Stimulated activated CD8-positive, alpha-beta memory T cell treated with anti-CD3 and anti-CD28 coated beads, Interleukin-12 subunit alpha, Interleukin-12 subunit beta, amount 100 ng/mL, for 4 hours (primary cell): Measurements from ENCODE around the gene ZNF519.
"Not testable (repeated sequence)": the region's sequence is repeated elsewhere in the genome, so short reads cannot be mapped to it uniquely, and the experiment has no call there.

Source experiments
- DNase-seq: peaks from one replicate; pipeline ENCODE4 v3.0.0-alpha.2; 2020; ENCODE audit warnings: low read depth

The ZNF519 gene

DNA sequence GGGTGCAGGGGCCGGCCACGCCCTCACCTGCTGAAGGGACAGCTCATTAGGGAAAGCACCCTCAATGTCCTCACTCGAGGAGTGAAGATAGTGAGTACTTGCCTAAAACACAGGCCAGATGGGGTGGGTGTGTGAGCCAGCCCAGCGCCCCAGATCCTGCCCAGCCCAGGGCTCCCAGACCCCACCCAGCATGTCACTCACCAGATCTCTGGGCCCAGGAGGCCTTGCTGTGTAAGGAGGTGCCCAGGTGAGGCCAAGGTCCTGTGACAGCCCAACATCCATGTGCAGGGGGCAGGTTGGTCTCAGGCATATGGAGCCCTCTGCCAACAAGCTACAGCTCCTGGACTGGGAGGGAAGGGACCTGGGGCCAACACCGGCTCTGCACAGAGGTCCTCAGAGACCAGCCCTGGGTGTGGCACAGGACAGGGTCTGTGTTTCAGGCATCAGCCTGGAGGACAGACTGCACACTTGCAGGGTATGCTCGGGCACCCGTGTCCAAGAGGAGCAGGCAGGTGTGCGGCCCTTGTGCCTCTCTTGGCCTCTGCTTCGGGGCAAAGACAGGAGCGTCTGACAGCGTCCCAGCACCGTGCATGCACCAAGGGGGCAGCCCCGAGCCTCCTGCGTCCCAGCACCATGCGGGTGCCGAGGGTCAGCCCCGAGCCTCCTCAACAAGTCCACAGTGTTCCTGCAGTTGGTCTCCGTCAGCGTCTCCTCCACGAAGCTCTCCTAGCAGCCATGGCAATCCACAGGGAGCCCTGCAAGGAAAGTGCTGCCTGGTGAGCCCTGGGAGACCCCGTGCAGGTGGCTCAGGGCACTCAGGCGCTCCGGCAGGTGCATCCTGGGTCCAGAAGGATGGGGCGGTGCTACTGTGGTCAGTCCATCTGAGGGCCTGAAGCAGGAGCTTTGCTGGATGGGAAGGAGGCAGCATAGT is 16.0 kb upstream of the ZNF519 start:
- DNase-seq: not testable (repeated sequence)

DNA sequence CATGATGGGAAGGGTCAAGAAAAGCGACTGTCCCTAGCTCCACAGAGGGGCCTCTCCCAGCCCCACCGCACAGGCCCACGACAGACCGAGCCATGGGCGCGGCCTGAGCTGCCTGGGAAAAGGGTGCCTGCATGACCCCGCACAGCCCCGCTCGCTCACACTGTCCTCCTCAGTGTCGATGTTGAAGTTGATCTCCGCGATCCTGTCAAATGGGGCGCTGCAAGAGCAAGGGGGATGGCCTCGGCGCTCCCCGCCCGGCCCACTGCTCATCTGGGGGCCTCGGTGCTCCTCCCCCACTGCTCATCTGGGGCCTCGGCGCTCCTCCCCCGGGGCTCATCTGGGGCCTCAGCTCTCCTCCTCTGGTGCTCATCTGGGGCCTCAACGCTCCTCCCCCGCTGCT is 14.5 kb upstream of the ZNF519 start:
- DNase-seq: not testable (repeated sequence)

DNA sequence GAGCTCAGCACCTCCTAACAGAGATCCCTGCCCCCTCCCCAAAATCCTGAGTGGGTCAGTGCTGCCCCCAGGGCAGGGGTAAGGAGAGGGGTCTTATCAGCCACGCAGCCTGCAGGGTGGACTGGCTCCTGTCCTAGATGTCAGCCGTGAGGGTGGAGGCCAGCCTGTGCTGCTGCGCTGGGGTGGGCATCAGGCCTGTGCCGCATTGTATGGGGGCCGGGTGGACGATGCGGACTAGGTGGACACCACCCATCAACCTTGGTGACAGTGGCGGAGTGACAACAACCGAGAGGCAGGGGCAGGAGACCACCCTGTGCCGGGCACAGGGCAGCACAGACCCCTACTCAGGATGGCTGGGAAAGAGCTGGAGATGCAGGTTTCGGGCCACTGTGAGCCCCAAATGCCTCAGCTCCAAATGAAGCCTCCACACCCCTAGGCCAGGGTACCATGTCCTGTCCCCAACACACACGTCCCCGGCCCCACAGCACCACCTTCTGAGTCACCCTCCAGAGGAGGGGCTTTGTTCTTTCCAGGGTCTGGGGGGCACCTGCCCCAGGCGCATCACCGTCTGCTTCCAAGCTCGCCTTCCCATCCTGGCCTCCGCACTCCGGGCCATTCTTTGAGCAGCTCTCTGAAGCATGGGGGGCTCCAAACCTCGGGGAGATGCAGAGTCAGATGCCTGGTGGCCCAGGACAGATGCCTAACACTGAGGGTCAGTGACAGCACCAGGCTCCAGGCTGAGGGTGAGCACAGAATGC is 13.5 kb upstream of the ZNF519 start:
- DNase-seq: not testable (repeated sequence)

DNA sequence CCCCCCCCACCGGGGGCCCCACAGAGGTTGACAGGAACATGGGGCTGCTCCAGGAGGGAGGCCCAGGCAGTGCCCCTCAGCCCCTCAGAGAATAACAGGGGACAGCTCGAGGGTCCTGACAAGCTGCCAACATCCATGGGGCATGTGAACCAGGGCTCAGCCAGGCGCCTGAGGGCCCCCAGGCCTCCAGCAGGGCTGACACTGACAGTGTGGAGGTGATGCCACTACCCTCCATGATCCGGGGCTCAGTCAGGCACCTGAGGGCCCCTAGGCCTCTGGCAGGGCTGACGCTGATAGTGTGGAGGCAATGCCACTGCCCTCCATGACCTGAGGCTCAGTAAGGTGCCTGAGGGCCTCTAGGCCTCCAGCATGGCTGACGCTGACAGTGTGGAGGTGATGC is 12.8 kb upstream of the ZNF519 start:
- DNase-seq: not testable (repeated sequence)

DNA sequence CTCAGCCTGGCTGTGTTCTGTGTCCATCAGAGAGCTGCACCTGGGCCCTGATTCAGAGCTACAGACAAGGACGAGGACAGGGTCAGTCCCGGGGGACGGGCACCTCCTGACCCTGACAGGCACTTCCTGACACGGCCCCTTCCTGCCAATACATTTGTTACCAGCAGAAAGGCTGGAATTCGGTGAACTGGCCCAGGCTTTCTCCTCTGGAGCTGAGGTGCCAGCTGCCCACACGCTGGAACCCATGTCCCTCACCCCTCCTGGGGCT is 12.3 kb upstream of the ZNF519 start:
- no peak for DNase-seq

DNA sequence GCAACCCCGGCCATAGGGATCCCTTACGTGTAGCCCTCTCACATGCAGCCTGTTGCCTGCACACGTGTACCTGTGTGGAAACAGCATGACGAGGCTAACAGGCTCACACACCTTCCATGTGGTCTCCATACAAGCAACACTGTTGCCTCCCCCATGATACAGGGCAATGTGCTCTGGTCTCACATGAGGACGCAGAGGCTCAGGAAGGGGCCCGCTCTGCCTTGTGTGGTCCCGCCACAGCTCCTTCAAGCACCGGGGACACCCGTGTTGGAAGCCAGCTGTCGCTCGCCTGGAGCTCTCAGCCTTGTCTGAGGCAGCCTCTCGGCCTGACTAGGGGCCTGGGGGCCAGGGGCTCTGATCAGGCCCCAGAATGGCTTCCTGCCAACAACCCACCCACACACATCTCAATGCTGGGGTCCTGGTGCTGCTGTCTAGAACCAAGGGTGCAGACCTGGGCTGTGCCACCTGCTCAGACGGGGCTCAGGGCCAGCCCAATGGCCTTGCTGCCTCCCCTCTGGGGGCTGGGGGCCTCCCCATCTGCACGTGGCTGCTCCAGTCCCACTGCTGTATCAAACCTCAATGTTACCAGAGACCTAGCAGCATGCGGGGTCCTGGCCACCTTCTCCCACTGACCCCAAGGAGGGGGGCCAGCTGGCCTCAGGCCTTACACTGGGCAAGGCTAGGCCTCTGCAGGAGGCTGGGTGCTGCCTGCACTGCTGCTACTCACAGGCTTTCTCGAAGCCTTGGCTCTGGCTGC is 11.8 kb upstream of the ZNF519 start:
- DNase-seq: not testable (repeated sequence)

DNA sequence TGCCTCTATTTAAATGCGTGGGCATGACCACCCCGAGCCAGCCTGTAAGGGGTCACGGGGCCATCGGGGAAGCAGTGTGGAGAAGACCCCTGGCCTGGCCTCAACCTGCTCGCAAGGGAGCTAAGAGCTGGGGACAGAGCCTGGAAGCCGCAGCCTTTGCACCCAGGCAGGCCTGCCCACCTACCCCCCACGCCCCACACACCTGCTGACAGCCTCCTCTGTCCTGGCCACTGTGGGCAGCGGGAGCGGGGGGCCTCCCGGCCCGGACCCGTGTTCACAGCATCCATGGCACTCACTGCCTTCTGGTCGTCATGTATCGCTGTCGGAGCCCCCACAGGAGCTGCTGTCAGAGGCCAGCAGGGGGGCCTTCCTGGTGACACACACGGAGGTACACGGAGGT is 11.2 kb upstream of the ZNF519 start:
- DNase-seq: not testable (repeated sequence)

DNA sequence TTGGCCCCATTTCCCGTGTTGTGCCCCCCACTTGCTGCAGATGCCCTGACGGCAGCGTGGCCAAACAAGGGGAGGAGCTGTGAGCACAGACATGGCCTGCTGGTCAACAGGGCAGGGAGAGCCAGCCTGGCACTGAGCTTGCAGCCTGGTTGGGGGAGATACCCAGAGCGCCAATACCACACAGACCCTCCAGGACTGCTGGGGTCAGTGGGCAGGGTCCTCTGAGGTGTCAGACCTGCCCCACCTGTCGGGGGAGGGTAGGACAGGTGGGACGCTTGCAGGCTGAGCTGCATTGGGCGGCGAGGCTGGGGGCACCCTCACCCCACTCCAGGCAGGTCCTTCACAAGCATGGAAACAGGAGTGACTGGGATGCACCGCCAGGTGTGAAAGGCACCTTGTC is 9.9 kb upstream of the ZNF519 start:
- not testable (repeated sequence) for DNase-seq

DNA sequence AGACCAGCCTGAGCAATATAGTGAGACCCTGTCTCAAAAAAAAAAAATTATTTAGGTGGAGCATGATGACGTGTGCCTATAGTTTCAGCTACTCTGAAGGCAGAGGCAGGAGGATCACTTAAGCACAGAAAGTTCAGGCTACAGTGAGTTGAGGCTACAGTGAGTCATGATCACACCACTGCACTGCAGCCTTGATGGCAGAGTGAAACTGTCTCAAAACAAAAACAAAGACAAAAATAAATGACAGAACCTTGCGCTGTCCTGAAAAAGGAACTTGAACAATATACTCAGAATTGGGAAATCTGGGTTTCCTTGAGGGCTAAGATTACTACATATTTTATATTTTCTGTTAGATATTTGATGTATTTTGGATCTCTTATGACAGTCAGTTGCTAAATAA is 7.3 kb upstream of the ZNF519 start:
- not testable (repeated sequence) for DNase-seq

DNA sequence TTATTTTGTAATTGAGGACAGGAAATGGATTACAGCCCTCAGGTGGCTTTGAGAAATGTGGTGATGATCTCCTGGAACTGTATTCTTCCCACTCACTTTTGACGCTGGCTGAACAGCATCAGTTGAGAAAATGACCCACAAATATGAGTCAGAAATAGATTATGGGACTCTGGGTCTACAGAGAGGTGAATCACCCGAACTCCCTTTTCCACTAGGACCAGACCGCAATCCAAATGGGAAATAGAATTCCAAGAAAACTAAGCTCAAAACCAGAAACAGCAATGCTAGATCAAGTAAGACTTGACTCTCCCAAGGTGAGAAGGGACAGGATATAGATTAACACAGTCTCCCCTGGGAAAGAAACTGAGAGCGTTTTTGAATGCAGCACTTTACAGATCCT is 5.7 kb upstream of the ZNF519 start:
- not testable (repeated sequence) for DNase-seq

DNA sequence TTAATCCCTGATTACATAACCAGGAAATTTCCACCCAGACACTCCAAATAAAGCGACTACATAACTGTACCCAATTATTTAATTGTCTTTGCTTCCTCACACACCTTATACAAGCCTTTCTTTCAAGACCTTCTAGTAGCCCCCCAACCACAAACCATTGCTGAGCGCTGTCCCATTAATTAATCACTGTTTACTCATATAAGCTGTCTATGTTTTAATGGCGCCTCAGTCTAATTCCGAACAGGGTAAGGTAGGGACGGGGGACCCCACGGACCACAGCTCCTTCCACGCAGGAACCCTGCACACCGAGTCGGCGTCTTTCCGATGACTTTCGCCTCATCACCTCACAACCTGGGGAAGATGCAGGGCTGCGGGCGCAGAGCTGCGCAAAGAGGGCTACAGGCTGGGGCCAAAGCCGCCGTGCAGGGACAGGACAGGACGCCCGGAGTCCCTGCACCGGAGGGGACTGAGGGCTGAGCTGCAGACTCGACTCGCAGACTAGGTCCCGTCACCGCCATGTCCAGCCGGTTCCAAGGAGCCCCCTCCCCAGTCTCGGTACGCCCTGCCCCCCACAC is 452 bp downstream of the ZNF519 start:
- DNase-seq: not testable (repeated sequence)

DNA sequence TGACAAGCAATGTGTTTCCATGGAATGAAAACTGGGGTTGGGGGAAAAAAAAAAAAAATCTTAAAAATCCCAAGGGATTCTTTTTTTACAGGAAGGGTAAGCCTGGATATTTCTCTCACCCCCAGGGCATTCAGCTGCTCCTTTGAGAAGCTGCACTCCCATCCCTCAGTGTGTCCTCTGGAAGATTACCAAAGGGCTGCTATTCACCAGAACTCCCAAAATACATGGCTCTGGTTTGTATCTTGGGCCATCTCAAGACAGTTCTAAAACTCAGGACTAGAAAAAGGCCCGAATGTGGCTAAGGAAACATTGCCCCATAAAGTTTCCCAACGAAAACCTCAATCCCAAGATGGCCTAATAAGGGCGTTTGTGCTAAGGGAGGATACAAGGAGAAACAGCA is 1.4 kb downstream of the ZNF519 start:
- DNase-seq: not testable (repeated sequence)

DNA sequence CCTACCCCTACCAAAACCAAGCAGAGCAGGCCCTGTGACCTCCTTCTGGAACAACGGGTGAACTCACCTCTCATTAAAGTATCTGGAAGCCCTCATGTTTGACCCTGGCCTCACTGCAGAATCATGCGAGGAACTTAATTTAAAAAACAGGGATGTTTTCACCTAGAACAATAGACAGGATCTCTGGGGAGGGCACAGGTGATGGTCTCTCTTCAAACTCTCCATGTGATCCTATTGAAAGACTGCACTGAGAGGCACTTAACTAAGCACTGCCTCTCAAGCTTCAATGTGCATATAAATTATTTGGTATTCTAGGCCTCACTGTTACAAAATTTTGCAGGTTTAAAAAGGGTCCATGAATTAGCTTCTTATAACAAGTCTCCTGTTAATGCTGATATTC is 7.5 kb downstream of the ZNF519 start:
- DNase-seq: no peak

DNA sequence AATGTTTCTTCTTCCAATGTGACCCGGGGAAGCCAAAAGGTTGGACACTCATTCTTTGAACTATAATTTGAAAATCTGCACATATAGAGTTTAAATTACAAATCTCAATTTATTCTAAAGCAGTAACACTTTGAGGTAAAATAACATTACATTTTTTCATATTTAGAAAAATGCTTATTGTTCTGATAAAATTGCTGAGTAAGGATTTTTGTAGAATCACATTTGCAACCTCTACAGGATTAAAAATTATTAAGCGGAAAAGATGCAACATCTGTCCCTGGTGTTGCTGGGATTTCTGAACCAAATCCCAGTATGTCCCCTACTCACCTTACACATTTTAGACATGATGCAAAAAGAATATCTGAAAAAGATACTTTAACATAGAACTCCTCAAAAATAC is 10.1 kb downstream of the ZNF519 start:
- no peak for DNase-seq

DNA sequence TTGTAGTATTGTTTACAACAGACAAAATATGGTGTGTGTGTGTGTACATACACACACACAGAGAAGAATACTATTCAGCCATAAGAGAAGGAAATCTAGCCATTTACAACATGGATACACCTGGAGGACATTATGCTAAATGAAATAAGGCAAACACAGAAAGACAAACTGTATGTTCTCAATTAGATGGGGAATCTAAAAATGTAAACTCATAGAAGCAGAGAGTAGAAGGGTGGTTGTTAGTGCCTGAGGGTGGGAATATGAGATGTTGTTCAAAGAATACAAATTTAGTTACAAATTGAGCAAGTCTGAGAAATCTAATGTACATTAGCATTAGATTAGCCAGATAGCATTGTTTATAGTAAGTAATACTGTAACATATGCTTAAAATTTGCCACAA is 11.3 kb downstream of the ZNF519 start:
- no peak for DNase-seq

DNA sequence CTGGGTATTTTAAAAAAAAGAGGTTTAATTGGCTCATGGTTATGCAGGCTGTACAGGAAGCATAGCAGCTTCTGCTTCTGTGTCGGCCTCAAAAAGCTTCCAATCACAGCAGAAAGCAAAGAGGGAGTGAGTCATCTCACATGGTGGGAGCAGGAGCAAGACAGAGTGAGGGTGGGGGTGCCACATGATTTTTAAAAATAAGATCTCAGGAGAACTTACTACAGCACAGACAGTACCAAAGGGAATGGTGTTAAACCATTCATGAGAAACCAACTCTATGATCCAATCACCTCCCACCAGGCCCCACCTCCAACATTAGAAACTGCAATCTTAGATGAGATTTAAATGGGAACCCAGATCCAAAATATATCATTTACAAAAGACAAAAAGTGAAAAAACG is 14.6 kb downstream of the ZNF519 start:
- no peak for DNase-seq

DNA sequence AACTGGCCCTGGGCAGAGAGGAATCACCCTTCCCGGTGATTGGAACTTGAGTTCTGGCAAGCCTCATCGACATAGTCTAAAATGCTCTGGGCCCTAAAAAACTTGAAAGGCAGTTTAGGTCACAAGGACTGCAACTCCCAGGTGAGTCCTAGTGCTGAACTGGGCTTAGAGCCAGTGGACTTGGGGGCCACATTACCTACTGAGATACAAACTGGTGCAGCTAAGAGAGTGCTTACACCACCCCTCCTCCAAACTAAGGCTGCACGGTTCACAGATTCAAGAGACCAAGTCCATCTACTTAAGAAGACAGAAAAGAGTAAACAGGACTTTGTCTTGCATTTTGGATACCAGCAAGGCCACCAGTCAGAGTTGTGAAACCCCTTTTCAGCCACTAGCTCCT is 25.3 kb downstream of the ZNF519 start:
- no peak for DNase-seq

DNA sequence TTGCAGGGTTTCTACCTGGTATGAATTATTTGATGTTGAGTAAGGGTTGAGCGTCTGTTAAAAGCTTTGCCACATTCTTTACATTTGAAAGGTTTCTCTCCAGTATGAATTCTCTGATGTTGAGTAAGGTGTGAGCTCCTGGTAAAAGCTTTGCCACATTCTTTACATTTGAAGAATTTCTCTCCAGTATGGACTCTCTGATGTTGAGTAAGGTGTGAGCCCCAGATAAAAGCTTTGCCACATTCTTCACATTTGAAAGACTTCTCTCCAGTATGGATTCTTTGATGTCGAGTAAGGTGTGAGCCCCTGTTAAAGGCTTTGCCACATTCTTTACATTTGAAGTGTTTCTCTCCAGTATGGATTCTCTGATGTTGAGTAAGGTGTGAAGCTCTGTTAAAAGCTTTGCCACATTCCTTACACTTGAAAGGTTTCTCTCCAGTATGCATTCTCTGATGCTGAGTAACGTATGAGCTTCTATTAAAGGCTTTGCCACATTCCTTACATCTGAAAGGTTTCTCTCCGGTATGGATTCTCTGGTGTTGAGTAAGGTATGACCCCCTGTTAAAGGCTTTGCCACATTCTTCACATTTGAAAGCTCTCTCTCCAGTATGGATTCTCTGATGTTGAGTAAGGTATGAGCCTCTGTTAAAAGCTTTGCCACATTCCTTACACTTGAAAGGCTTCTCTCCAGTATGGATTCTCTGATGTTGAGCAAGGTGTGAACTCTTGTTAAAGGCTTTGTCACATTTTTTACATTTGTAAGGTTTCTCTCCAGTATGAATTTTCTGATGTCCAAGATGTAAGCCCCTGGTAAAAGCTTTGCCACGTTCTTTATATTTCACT is 27.1 kb downstream of the ZNF519 start:
- no peak for DNase-seq

DNA sequence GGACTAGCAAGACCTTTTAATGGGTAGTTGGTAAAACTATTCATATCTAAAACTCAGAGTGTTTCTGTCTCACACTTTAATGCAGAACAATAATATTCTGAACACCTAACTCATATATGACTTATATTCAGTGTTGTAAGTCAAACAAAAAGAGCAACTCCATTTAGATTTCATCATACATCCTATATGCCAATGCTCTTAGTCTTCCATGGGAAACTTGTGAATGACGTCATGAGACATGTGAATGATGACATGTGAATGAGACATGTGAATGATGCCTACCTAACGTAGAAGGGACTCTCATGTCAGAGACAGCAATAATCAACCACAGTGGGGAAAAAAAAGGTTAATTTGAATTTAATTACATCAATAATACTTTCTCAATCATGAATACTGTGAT is 28.0 kb downstream of the ZNF519 start:
- DNase-seq: no peak

DNA sequence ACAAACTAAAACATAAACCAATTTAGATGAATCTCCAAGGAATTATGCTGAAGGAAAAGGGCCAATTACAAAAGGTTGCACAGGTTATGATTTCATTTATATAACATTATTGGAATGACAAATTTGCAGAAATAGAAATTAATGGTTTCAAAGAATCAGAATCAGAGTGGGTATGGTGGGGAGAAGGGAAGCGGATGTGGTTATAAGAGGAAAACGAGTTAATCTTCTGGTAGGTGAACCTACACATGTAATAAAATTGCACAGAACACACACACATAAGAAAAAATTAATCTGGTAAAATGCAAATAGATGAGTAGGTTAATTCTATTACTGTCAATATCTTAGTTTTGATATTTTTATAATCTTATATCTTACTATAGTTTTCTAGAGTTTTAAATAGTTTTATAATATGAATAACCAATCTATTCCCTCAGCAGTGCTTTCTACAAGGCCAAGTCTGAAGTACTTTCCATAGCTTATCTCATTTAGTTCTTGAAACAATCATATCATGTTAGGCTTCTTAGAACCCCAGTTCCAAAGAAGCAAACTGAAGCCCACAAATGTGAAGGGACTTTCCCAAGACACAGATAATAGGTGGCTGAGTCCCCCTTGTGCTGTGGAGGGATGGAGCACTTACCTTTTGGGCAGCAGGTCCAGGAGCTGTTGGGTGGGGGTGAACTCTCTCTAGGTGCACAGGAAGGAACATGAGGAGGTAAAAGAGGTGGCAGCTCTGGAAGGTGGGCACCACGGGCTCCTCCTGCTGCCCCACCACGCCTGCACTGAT is 31.5 kb downstream of the ZNF519 start:
- DNase-seq: no peak

DNA sequence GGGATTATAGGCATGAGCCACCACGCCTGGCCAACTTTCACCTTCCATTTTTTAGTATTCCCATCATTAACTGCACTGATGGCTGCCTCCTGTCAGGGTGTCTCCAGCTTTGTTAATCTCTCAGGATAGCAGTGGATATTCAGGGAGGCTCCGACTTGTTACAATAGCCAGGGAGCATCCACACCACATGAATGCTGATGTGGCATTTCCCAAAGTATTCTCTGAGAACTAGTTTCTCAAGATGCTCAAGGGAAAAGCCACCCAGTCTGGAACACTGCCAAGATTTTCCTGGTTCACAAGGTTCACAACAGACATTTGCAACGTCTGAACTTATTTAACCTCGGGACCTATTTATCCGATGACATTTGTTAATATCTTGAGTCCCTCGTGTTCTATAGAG is 33.8 kb downstream of the ZNF519 start:
- DNase-seq: no peak
